SK-MEL-5 (cell line): Measurements from ENCODE around the gene TSN. TPM values are rescaled to one million over a fixed set of nuclear protein-coding genes. Genes with fewer than 3 reads are reported as not detected.
"Not testable (repeated sequence)": the region's sequence is repeated elsewhere in the genome, so short reads cannot be mapped to it uniquely, and the experiment has no call there.

ENCODE experiments used
- DNase-seq: peaks from one replicate; pipeline ENCODE4 v3.0.0-alpha.2; 2016; ENCODE audit warnings: low read depth, low spot score
- in situ Hi-C: cut with HindIII; loops from 2 replicates; pipeline ENCODE4 v1.10.0; 2016; ENCODE audit warnings: low sequenced_read_pairs, high pct_unique_total_duplicates, low pct_unique_long_range_greater_than_20kb
- total RNA-seq: library from RNA; depleted of rRNA; stranded (reverse); fragments of >200 nt; shearing (Covaris generic); gene quantifications from 2 replicates; pipeline ENCODE4 v1.2.3, GENCODE V29; 2014

Gene TSN
- total RNA-seq, 1 experiment from 2014 or later = 66.7 TPM

GRCh38 chr2:121788685-121789084 is 33.2 kb downstream of the TSN start:
- in situ Hi-C loops = no loop called here
- no peak for DNase-seq

GRCh38 chr2:121790276-121790956 is 35.0 kb downstream of the TSN start:
- DNase-seq = no peak
- in situ Hi-C loops = no loop called here

- no peak for DNase-seq
- in situ Hi-C loops = no loop called here
Observed at GRCh38 chr2:121791290-121791689, 35.8 kb downstream of the TSN start.

GRCh38 chr2:121791801-121792221 is 36.4 kb downstream of the TSN start:
- in situ Hi-C loops = no loop called here
- DNase-seq = no peak

- no peak for DNase-seq
- in situ Hi-C loops = no loop called here
Observed at GRCh38 chr2:121793816-121794215, 38.4 kb downstream of the TSN start.

GRCh38 chr2:121794233-121794632 is 38.8 kb downstream of the TSN start:
- DNase-seq = no peak
- in situ Hi-C loops = no loop called here

GRCh38 chr2:121796239-121796638 is 40.8 kb downstream of the TSN start:
- no peak for DNase-seq

GRCh38 chr2:121798617-121799016 is 43.2 kb downstream of the TSN start:
- no peak for DNase-seq
- in situ Hi-C loops = no loop called here

More at GRCh38 chr2:121796239-121796638, 40.8 kb downstream of the TSN start:
- in situ Hi-C loops = no loop called here

- DNase-seq = no peak
- in situ Hi-C loops = no loop called here
Observed at GRCh38 chr2:121801916-121802315, 46.5 kb downstream of the TSN start.

GRCh38 chr2:121803503-121803902 is 48.1 kb downstream of the TSN start:
- in situ Hi-C loops = no loop called here
- DNase-seq = no peak

GRCh38 chr2:121804340-121804739 is 48.9 kb downstream of the TSN start:
- DNase-seq = no peak
- in situ Hi-C loops = no loop called here

- no peak for DNase-seq
- in situ Hi-C loops = no loop called here
Observed at GRCh38 chr2:121804997-121805765, 49.7 kb downstream of the TSN start.

- in situ Hi-C loops = no loop called here
- DNase-seq = no peak
Observed at GRCh38 chr2:121805766-121806143, 50.3 kb downstream of the TSN start.

GRCh38 chr2:121807771-121808170 is 52.3 kb downstream of the TSN start:
- DNase-seq, in situ Hi-C loops: not testable (repeated sequence)

GRCh38 chr2:121809607-121810006 is 54.2 kb downstream of the TSN start:
- in situ Hi-C loops = no loop called here
- no peak for DNase-seq

- DNase-seq = peak; percentile 89
- in situ Hi-C loops = no loop called here
Observed at GRCh38 chr2:121810959-121811853, 55.8 kb downstream of the TSN start.

GRCh38 chr2:121813083-121813482 is 57.6 kb downstream of the TSN start:
- in situ Hi-C loops, DNase-seq: not testable (repeated sequence)

- in situ Hi-C loops = no loop called here
- no peak for DNase-seq
Observed at GRCh38 chr2:121815216-121815615, 59.8 kb downstream of the TSN start.
